Mesenchymal stem cell (in vitro differentiated cells and primary cell): ENCODE results near the gene FBXL13. TPM values are rescaled to one million over a fixed set of nuclear protein-coding genes. Genes with fewer than 3 reads are reported as not detected.
A peak's percentile ranks its signal among the peaks of the same experiment; 100 is the strongest.

Experiments used
- DNase-seq: peaks from one replicate; pipeline ENCODE4 v3.0.0-alpha.2; 2013
- H2AFZ ChIP-seq: one replicate; pipeline ENCODE4 v1.6.1; 2013; ENCODE audit warnings: low read depth, mild to moderate bottlenecking, control low read depth, inconsistent platforms, low read length, moderate library complexity
- H2AK5ac ChIP-seq: 2 replicates; pipeline ENCODE4 v1.6.1; 2013; ENCODE audit warnings: low read length, moderate library complexity, mild to moderate bottlenecking, inconsistent platforms; ENCODE audit not compliant: severe bottlenecking
- H2BK120ac ChIP-seq: one replicate; pipeline ENCODE4 v1.6.1; 2013; ENCODE audit warnings: low read depth, mild to moderate bottlenecking, inconsistent platforms, low read length, moderate library complexity
- H2BK12ac ChIP-seq, 2 experiments: one replicate each; pipeline ENCODE4 v1.6.1; 2013; ENCODE audit warnings: inconsistent platforms in 2 of 2, low read length in 2 of 2, mild to moderate bottlenecking in 2 of 2, moderate library complexity in 2 of 2, control low read depth in 1 of 2
- H2BK15ac ChIP-seq: one replicate; pipeline ENCODE4 v1.6.1; 2013; ENCODE audit warnings: mild to moderate bottlenecking, low read depth, inconsistent platforms; ENCODE audit not compliant: poor library complexity, severe bottlenecking
- H2BK5ac ChIP-seq: 2 replicates; pipeline ENCODE4 v1.6.1; 2013; ENCODE audit warnings: low read depth, mild to moderate bottlenecking, low read length, control low read depth, inconsistent platforms; ENCODE audit not compliant: poor library complexity, severe bottlenecking
- H3K14ac ChIP-seq, 2 experiments: one replicate each; pipeline ENCODE4 v1.6.1; 2013; ENCODE audit warnings: inconsistent platforms in 2 of 2, low read length in 2 of 2, control low read depth in 1 of 2, mild to moderate bottlenecking in 1 of 2, moderate library complexity in 1 of 2
- H3K18ac ChIP-seq, 2 experiments: one replicate each; pipeline ENCODE4 v1.6.1; 2013; ENCODE audit warnings: inconsistent platforms in 2 of 2, low read length in 2 of 2, control low read depth in 1 of 2, low read depth in 1 of 2, mild to moderate bottlenecking in 1 of 2
- H3K23ac ChIP-seq, 2 experiments: one replicate each; pipeline ENCODE4 v1.6.1; 2013; ENCODE audit warnings: inconsistent platforms in 2 of 2, low read length in 2 of 2, mild to moderate bottlenecking in 2 of 2, moderate library complexity in 2 of 2, control low read depth in 1 of 2
- H3K27ac ChIP-seq: 2 replicates; pipeline ENCODE4 v1.5.1; 2013; ENCODE audit warnings: mild to moderate bottlenecking, moderate library complexity, low read length, control low read depth, inconsistent platforms; ENCODE audit not compliant: poor library complexity, severe bottlenecking
- H3K27me3 ChIP-seq, 2 experiments: 2 replicates each; pipeline versions ENCODE4 v1.6.1 to v1.7.0; 2013; ENCODE audit warnings: low read length in 2 of 2, mild to moderate bottlenecking in 2 of 2, moderate library complexity in 2 of 2, control low read depth in 1 of 2, inconsistent platforms in 1 of 2; ENCODE audit not compliant: control insufficient read depth in 1 of 2, insufficient read depth in 1 of 2
- H3K36me3 ChIP-seq, 2 experiments: 2 replicates each; pipeline versions ENCODE4 v1.6.1 to v1.7.0; 2013; ENCODE audit warnings: low read length in 2 of 2, control low read depth in 1 of 2, inconsistent platforms in 1 of 2, low read depth in 1 of 2, mild to moderate bottlenecking in 1 of 2; ENCODE audit not compliant: insufficient read depth in 2 of 2, control insufficient read depth in 1 of 2
- H3K4ac ChIP-seq, 2 experiments: one replicate each; pipeline ENCODE4 v1.6.1; 2013; ENCODE audit warnings: inconsistent platforms in 2 of 2, low read length in 2 of 2, mild to moderate bottlenecking in 2 of 2, moderate library complexity in 2 of 2, control low read depth in 1 of 2, low read depth in 1 of 2
- H3K4me1 ChIP-seq: 2 replicates; pipeline ENCODE4 v1.6.1; 2013; ENCODE audit warnings: low read depth, low read length, control low read depth; ENCODE audit not compliant: control insufficient read depth, insufficient read depth
- H3K4me2 ChIP-seq: 2 replicates; pipeline ENCODE4 v1.6.1; 2013; ENCODE audit warnings: low read length, mild to moderate bottlenecking, inconsistent platforms; ENCODE audit not compliant: poor library complexity, severe bottlenecking
- H3K4me3 ChIP-seq, 2 experiments: 2 replicates each; pipeline versions ENCODE4 v1.5.1 to v1.7.0; 2013; ENCODE audit warnings: low read length in 2 of 2, mild to moderate bottlenecking in 2 of 2, control low read depth in 1 of 2, low read depth in 1 of 2; ENCODE audit not compliant: insufficient read depth in 1 of 2
- H3K79me1 ChIP-seq: replicated peaks from 2 replicates; pipeline ENCODE4 v1.6.1; 2013; ENCODE audit warnings: mild to moderate bottlenecking, control low read depth, low read length, inconsistent platforms; ENCODE audit not compliant: poor library complexity, severe bottlenecking
- H3K9ac ChIP-seq: 2 replicates; pipeline ENCODE4 v1.7.0; 2013; ENCODE audit warnings: mild to moderate bottlenecking, low read length, moderate library complexity
- H3K9me3 ChIP-seq: 2 replicates; pipeline ENCODE4 v1.7.0; 2013; ENCODE audit warnings: mild to moderate bottlenecking, low read length; ENCODE audit not compliant: control insufficient read depth
- H4K8ac ChIP-seq: one replicate; pipeline ENCODE4 v1.6.1; 2013; ENCODE audit warnings: inconsistent platforms, mild to moderate bottlenecking, low read length, moderate library complexity
- H4K91ac ChIP-seq: one replicate; pipeline ENCODE4 v1.6.1; 2013; ENCODE audit warnings: mild to moderate bottlenecking, low read length, inconsistent platforms
- WGBS: methylation state at CpG from one replicate; pipeline ENCODE4 v1.1.7; 2013; ENCODE audit warnings: mixed read lengths; 5-methylcytosine and 5-hydroxymethylcytosine counted together
- polyA plus RNA-seq, 2 experiments: library from polyadenylated mRNA; stranded (reverse); fragments of 200-250 nt; gene quantifications; one replicate each; pipeline ENCODE4 v1.2.3, GENCODE V29; 2013

The FBXL13 gene
- polyA plus RNA-seq (2013, experiment 1 of 2): 2.7 TPM
- polyA plus RNA-seq (2013, experiment 2 of 2): 2.1 TPM

DNA sequence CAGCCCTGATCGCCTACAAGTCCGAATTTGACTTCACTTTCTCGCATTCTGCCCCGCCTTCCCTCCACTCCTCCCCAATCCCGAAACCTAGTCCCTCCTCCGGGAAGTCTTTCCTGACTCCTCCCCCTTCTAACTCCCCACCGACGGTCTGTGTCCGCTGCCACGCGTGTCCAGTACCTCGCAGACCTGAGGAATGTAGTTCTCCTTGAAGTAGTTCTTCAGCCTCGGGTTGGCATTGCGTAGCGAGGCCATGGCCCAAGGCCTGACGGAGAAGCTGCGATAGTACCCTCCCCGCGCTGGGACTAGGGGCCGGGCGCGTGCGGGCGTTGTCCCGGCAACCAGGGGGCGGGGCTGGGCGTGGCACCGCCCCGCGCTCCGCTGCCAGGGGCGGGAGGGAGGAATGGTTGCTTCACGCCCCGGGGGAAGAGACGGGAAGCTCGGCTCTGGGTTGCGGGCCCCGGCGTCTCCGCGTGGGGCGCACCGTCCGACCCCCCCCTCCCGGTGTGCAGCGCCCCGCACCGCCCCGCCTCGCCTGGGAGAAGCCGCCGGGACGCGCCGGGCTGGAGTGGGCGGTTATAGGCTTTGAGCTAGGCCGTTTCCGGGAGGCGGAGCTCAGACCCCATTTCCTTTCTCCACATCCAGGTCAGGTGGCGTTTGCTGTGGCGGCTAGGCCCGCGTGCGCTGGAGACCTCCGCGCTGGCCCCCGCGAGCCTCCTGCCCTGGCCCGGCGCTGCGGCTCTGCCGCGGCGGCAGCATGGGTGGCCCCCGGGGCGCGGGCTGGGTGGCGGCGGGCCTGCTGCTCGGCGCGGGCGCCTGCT is at the start of gene FBXL13, which contains the start of gene ARMC10:
FBXL13 (minus strand) TSS at position 278 of the 818 bp plus-strand sequence.
ARMC10 (plus strand) TSS at position 622 of the 818 bp plus-strand sequence; CDS start at position 755, 133 bp downstream.
- Histone ChIP-seq H3K27me3 (no peaks in the 10 kb centered on the region), H3K4me2 (peak within 1 kb of the TSS; percentile 97), H2BK15ac (peak within 1 kb of the TSS; percentile 97), H3K79me1 (peaks cover 13% of the 10 kb centered on the region), H3K4ac (peak within 1 kb of the TSS in 1 of 2 experiments; percentile 61), H3K36me3 (peaks cover 4 to 7% of the 10 kb centered on the region in 2 experiments), H3K9me3 (no peaks in the 10 kb centered on the region), H2BK5ac (peak within 1 kb of the TSS; percentile 93), H3K14ac (peak within 1 kb of the TSS; percentile 61 to 92), H3K4me1 (peaks cover 2% of the 10 kb centered on the region), H3K9ac (peak within 1 kb of the TSS; percentile 94), H4K91ac (peak within 1 kb of the TSS; percentile 83), H3K23ac (no peak within 1 kb of the TSS), H3K18ac (peak within 1 kb of the TSS; percentile 91 to 95), H4K8ac (peak within 1 kb of the TSS; percentile 82), H2BK120ac (peak within 1 kb of the TSS; percentile 84), H2AK5ac (no peak within 1 kb of the TSS), H2BK12ac (peak within 1 kb of the TSS in 1 of 2 experiments; percentile 49), H2AFZ (peak within 1 kb of the TSS; percentile 94), H3K27ac (peak within 1 kb of the TSS; percentile 83), H3K4me3 (peak within 1 kb of the TSS; percentile 80 to 88)
- DNase-seq: peak; percentile 92
- WGBS: under 1% methylated on average over 69 of the region's 83 CpGs

DNA sequence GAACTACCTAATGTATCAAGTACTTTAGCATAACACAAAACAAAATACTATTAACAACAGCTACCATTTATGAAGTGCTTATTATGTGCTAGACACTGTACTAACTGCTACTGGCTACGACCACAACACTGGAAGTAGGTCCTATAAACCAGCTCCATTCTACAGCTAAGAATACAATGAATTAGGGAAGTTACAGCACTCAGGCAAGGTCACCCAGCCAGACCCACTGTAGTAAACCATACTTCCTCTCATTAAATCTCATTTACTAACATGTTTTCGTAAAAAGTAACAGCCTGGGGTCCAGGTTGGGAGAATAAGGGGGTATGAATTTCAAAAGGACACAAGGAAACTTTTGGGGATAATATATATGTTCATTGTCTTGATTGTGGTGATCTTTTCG is 48.9 kb upstream of the FBXL13 start:
- WGBS: 95% methylated on average over 1 of the region's 3 CpGs

GRCh38 chr7:103121641-103122040 is 47.0 kb upstream of the FBXL13 start:
- H2AFZ ChIP-seq: no peak overlapping the region
- no peak overlapping the region for H3K4me3 ChIP-seq
- no peak overlapping the region for H4K91ac ChIP-seq
- no peak overlapping the region for H3K9ac ChIP-seq
- H4K8ac ChIP-seq: no peak overlapping the region
- peaks cover 4% of the 10 kb centered on the region for H3K79me1 ChIP-seq
- peaks cover 0 to 70% of the 10 kb centered on the region in 2 experiments for H3K36me3 ChIP-seq
- no peak overlapping the region for H2BK15ac ChIP-seq
- no peak for DNase-seq
- no peak overlapping the region for H2AK5ac ChIP-seq
- no peaks in the 10 kb centered on the region for H3K4me1 ChIP-seq
- H2BK5ac ChIP-seq: no peak overlapping the region
- no peaks in the 10 kb centered on the region for H3K9me3 ChIP-seq
- no peak overlapping the region for H3K18ac ChIP-seq
- no peak overlapping the region for H3K27ac ChIP-seq
- no peak overlapping the region for H2BK120ac ChIP-seq
- no peaks in the 10 kb centered on the region for H3K27me3 ChIP-seq
- no peak overlapping the region for H2BK12ac ChIP-seq
- H3K4me2 ChIP-seq: no peak overlapping the region
- H3K14ac ChIP-seq: no peak overlapping the region
- H3K23ac ChIP-seq: no peak overlapping the region
- H3K4ac ChIP-seq: no peak overlapping the region

More for the DNA sequence above, 48.9 kb upstream of the FBXL13 start:
- no peaks in the 10 kb centered on the region for H3K4me1 ChIP-seq
- H3K4me3 ChIP-seq: no peak overlapping the region
- no peak overlapping the region for H4K8ac ChIP-seq
- no peak overlapping the region for H2BK12ac ChIP-seq
- no peak overlapping the region for H3K9ac ChIP-seq
- H4K91ac ChIP-seq: no peak overlapping the region
- H3K23ac ChIP-seq: no peak overlapping the region
- no peak overlapping the region for H3K27ac ChIP-seq
- H3K9me3 ChIP-seq: no peaks in the 10 kb centered on the region
- H3K79me1 ChIP-seq: peaks cover 6% of the 10 kb centered on the region
- no peak overlapping the region for H3K18ac ChIP-seq
- no peak for DNase-seq
- H3K14ac ChIP-seq: no peak overlapping the region
- H2BK120ac ChIP-seq: no peak overlapping the region
- H2BK15ac ChIP-seq: no peak overlapping the region
- H3K36me3 ChIP-seq: peaks cover 0 to 77% of the 10 kb centered on the region in 2 experiments
- no peak overlapping the region for H3K4ac ChIP-seq
- no peak overlapping the region for H2AK5ac ChIP-seq
- H2BK5ac ChIP-seq: no peak overlapping the region
- H2AFZ ChIP-seq: no peak overlapping the region
- H3K27me3 ChIP-seq: no peaks in the 10 kb centered on the region
- no peak overlapping the region for H3K4me2 ChIP-seq

DNA sequence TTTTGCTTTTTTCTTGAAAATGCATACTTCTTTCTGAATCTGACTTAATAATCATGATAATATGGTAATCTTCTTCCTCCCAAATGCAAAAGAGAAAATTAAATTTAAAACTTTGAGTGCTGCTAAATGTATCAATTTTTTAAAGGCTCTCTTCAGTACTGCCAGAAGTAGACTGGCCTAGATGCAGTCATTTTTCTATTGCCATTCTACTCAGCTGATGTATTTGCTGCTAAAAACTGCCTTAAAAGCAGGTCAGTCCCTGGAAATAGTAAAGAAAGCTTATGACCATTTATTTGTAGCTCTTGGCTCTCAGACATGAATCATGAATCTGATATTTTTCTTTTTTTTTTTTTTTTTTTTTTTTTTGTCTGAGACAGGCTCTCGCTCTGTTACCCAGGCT is 45.8 kb upstream of the FBXL13 start:
- Histone ChIP-seq H2BK120ac (no peak overlapping the region), H2AK5ac (no peak overlapping the region), H3K27me3 (no peaks in the 10 kb centered on the region), H3K4me2 (no peak overlapping the region), H3K14ac (no peak overlapping the region), H3K4ac (no peak overlapping the region), H3K4me1 (peaks cover 4% of the 10 kb centered on the region), H3K36me3 (peaks cover 0 to 65% of the 10 kb centered on the region in 2 experiments), H2BK12ac (no peak overlapping the region), H2BK15ac (no peak overlapping the region), H4K91ac (no peak overlapping the region), H2BK5ac (no peak overlapping the region), H3K23ac (no peak overlapping the region), H3K9ac (no peak overlapping the region), H2AFZ (no peak overlapping the region), H4K8ac (no peak overlapping the region), H3K18ac (no peak overlapping the region), H3K79me1 (peaks cover 3% of the 10 kb centered on the region), H3K4me3 (no peak overlapping the region), H3K9me3 (no peaks in the 10 kb centered on the region), H3K27ac (no peak overlapping the region)
- 100% methylated on average over 1 of the region's 1 CpG for WGBS
- DNase-seq: no peak
